MM.1S (cell line): ENCODE results near the gene KDELR1.

Source experiments
- CTCF ChIP-seq: fragments of 300-600 bp; sonication (generic); IDR thresholded peaks from 2 replicates; pipeline ENCODE4 v1.5.1; 2016; ENCODE audit warnings: antibody characterized with exemption, low read length, mixed read lengths
- EZH2phosphoT487 ChIP-seq: fragments of 300-600 bp; sonication (generic); IDR thresholded peaks from 2 replicates; pipeline ENCODE4 v1.6.1; 2018; ENCODE audit warnings: antibody characterized with exemption, low read length

GRCh38 chr19:48400018-48400742, 8.8 kb upstream of the KDELR1 start:
- no peak for TF ChIP-seq CTCF
- no peak for TF ChIP-seq EZH2phosphoT487
